Measurements from ENCODE around the gene FGF2. TPM values are rescaled to one million over a fixed set of nuclear protein-coding genes. Genes with fewer than 3 reads are reported as not detected.

FGF2 gene
- total RNA-seq, 1 experiment from 2014 or later, result 115 TPM

- TF ChIP-seq ZNF121 (CRISPR knock-in tag; IDR thresholded peaks at IDR 0.05) (no peak), HMGXB4 (CRISPR knock-in tag; IDR thresholded peaks at IDR 0.05) (peak; percentile 24; the same call in 1 of the 2 replicates), CREB1 (CRISPR knock-in tag; IDR thresholded peaks at IDR 0.05) (no peak), ATF3 (CRISPR knock-in tag; conservative IDR thresholded peaks at IDR 0.05) (no peak), ARID4B (CRISPR knock-in tag; IDR thresholded peaks at IDR 0.05; ENCODE audit: borderline replicate concordance) (0 out of 2 replicates have a peak, but pooled peaks have one; percentile 56), RORB (CRISPR knock-in tag; IDR thresholded peaks at IDR 0.05) (no peak), ZNF532 (CRISPR knock-in tag; IDR thresholded peaks at IDR 0.05; ENCODE audit: borderline replicate concordance) (no peak), ZNF219 (CRISPR knock-in tag; IDR thresholded peaks at IDR 0.05; ENCODE audit: borderline replicate concordance) (no peak), ZNF138 (CRISPR knock-in tag; conservative IDR thresholded peaks at IDR 0.05) (no peak), PREB (CRISPR knock-in tag; IDR thresholded peaks at IDR 0.05; ENCODE audit: borderline replicate concordance) (no peak)
Measured at GRCh38 chr4:122827258-122827878, 737 bp downstream of the FGF2 start (continued).

GRCh38 chr4:122827879-122828601 is 1.4 kb downstream of the FGF2 start:
- ChIA-PET POLR2A (interaction anchor here (0.6 to 3.0 kb wide), 6 partner anchors 31 to 243 kb away, joined by 3 to 23 read pairs (median 8); partner anchors contain the start of gene BBS12), CTCF (interaction anchor here (1.0 to 1.7 kb wide), 6 partner anchors 27 to 96 kb away, joined by 3 to 6 read pairs (median 4); partner anchors contain the start of gene BBS12)
- Mint-ChIP-seq H3K27ac (peak overlapping the region; percentile 97), H3K9me3 (no peaks in the 10 kb centered on the region), H3K4me3 (peak overlapping the region; percentile 80), H3K27me3 (ENCODE audit: low read depth) (no peaks in the 10 kb centered on the region), H3K4me1 (peaks cover 59% of the 10 kb centered on the region), H3K36me3 (peaks cover 39% of the 10 kb centered on the region)
- DNase-seq (ENCODE audit: low spot score) (peak; percentile 83), ATAC-seq (peak; percentile 75)
- TF ChIP-seq USF2 (CRISPR knock-in tag; IDR thresholded peaks at IDR 0.05) (no peak), ERG (CRISPR knock-in tag; IDR thresholded peaks at IDR 0.05) (peak; percentile 30; the same call in 1 of the 2 replicates), SMAD3 (CRISPR knock-in tag; IDR thresholded peaks at IDR 0.05; ENCODE audit: borderline replicate concordance) (0 out of 2 replicates have a peak, but pooled peaks have one; percentile 55), FOXJ3 (CRISPR knock-in tag; IDR thresholded peaks at IDR 0.05; ENCODE audit: borderline replicate concordance) (0 out of 2 replicates have a peak, but pooled peaks have one; percentile 32), ZMAT4 (CRISPR knock-in tag; IDR thresholded peaks at IDR 0.05) (0 out of 2 replicates have a peak, but pooled peaks have one; percentile 48), TEAD1 (CRISPR knock-in tag; IDR thresholded peaks at IDR 0.05) (no peak; the same call in 1 of the 2 replicates)
